ENCODE results near the gene B3GAT2.
A peak's percentile ranks its signal among the peaks of the same experiment; 100 is the strongest.

The B3GAT2 gene

GRCh38 chr6:70894001-70894400 lies 62.9 kb downstream of the B3GAT2 start:
- no peak for DNase-seq

DNA sequence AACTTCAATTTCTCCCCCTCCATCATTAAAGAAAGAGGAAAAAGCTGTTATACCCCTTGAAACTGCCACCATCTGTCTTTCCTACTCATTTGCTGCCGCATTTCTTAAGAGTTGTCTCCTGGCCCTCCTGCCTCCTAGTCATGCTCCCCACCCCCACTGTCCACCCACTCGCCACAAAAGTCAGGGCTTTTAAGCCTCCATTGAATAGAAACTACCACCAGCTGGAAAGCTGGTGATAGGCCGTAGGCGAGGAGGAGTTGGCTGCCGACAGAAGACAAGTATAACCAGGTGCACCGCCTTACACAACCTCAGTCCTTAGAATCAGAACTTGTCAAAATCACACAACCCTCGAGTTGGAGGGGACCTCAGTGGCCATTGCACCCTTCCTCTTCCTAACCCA lies 67.6 kb downstream of the B3GAT2 start:
- no peak for DNase-seq

DNA sequence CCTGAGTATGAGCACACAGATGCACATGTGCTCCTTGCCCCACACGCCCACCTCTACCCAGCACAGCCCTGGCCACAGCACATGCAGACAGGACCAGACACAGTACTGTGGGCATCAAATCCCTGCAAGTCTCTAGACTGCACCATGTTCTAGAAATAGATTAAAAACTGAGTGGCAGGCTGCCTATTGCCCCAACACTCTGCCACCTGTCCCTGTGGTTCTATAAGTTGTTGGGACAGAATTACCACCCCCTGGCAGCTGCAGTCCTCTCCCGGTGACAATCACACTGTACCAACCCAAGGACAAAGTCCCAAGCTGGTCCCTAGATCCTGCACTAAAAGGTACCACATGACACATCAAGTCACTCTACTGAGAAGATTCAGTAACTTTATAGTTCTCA lies 70.2 kb downstream of the B3GAT2 start:
- no peak for DNase-seq

- no peak for DNase-seq
These were observed 70.8 kb downstream of the B3GAT2 start for GRCh38 chr6:70886071-70886470.

GRCh38 chr6:70884074-70884983 lies 72.5 kb downstream of the B3GAT2 start:
- DNase-seq, result peak; percentile 53

DNA sequence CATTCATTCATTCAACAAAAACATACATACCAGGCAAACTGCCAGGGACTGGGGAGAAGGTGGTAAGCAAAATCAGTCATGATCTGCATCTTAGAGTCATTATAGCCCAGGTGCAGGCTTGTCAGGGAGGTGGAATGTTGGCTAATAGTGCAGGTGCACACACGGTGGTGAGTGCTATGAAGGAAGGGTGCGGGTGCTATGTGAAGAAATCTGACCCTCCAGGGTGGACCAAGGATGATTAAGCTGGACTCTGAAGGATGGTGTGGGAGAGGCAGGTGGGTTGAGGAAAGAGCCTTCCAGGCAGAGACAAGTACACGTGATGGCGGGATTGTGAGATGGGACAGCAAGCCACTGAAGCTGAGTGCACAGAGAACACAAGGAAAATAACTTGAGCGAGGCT lies 77.4 kb downstream of the B3GAT2 start:
- no peak for DNase-seq

DNA sequence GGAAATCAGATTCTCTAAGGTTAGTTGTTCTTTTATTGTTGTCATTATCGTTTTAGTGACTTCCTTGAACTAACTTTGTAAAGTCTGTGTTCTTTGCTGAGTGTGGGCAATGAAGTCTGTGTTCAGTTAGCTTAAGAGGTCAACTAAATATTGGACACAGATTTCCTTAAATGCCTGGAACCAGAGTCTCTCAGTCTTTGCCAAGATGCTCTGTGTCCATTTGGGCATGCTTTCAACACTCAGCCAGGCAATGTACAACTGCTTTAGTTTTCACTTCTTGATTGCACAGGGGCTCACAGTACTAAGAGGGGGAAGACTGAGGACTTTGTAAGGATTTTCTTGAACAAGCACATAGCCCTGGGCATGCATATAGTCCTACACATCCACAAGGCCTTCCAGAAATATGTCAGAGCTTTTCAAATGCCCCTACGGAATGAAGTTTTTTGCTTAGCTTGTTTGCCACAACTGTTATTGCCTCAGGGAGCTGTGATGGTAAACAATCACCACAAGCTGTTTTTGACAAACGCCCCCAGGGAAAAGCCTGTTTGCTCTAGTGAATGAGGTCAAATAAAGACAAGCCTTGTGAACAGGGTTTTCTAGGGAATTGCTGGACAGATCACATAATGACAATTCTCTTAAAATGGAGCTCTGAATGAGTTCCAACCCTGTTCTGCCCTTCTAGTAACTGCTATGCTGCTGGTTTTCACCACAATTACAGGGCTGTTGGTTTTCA lies 82.5 kb downstream of the B3GAT2 start:
- DNase-seq, result no peak

DNA sequence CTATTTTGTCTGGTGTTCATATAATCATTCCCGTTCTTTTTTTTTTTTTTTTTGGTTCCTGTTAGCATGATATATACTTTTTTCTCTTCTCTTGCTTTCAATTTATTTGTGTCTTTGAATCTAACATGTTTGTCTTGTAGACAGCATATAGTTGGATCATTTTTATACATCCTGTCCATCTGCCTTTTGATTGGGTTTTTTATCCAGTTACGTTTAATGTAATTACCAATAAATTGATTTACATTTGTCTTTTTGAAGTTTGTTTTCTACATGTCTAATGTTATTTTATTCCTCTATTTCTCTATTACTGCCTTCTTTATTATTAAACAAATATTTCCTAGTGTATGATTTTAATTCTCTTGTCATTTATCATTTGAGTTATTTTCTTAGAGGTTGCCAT lies 84.4 kb downstream of the B3GAT2 start:
- no peak for DNase-seq

DNA sequence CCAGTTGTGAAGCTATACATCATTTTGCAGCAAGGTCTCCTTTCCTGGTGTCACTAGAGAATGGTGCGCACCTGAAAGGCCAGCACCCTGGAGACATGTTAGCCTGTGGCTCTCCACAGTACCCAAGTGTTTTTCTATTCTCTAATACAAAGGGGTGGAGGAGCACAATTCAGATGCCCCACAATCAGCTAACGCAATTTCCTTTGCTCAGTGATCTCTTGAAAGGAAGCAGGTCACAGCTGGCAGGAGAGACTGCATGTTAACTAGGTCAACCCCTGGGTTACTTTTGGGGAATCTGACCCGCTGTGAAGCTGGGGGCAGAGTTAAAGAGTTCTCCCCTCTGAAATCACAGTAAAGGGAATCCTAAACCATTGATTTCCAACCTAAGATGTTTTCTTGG lies 92.5 kb downstream of the B3GAT2 start:
- DNase-seq, result no peak

DNA sequence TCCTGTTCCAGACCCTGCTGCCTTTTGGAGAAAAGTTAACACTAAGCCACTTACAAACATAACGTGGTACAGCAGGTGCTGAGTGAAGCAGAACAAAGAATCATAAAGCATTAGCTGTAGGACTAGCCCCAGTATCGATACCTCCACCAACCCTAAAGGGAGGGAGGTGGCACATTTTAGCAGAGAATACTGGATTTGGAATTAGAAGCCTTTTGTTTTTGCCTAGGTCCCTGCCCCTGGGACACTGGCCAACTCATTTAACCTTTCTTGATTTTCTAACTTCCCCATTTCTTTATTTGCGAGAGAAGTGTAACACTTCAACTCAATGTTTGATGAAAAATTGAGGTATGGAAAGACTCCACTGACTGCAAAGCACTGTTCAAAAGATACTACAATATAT lies 93.5 kb downstream of the B3GAT2 start:
- no peak for DNase-seq

- DNase-seq, result no peak
These were observed 95.9 kb downstream of the B3GAT2 start for GRCh38 chr6:70860920-70861319.

GRCh38 chr6:70860045-70860444 lies 96.8 kb downstream of the B3GAT2 start:
- no peak for DNase-seq

DNA sequence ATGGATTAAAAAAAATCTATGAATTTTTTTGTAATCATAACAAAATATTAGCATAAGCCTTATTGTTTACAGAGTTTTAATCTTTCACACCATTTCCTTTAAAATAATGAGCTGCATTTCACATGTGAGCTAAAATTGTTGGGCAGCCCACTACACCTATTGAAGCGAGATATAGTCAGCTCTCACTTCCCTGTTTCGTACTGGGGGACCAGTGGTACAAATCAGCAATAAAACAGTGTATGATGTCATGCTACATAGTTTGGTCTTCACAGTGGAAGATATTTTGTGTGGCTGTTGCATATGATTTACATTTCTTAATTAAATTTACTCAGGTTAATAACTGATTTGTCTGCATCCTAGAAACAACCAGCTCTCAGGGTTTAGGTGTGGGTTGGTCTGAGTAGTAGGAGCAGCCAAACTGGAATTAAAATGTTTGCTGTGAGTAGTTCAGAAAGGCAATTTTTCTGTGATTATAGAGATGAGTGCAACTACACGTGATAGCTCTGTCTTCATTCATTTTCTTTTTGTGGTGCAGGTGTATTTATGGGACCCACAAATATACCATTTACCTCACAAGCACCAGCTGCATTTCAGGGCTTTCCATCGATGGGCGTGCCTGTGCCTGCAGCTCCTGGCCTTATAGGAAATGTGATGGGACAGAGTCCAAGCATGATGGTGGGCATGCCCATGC lies 99.3 kb downstream of the B3GAT2 start:
- DNase-seq, result no peak

- DNase-seq, result no peak
These were observed 104.1 kb downstream of the B3GAT2 start for GRCh38 chr6:70852667-70853246.

DNA sequence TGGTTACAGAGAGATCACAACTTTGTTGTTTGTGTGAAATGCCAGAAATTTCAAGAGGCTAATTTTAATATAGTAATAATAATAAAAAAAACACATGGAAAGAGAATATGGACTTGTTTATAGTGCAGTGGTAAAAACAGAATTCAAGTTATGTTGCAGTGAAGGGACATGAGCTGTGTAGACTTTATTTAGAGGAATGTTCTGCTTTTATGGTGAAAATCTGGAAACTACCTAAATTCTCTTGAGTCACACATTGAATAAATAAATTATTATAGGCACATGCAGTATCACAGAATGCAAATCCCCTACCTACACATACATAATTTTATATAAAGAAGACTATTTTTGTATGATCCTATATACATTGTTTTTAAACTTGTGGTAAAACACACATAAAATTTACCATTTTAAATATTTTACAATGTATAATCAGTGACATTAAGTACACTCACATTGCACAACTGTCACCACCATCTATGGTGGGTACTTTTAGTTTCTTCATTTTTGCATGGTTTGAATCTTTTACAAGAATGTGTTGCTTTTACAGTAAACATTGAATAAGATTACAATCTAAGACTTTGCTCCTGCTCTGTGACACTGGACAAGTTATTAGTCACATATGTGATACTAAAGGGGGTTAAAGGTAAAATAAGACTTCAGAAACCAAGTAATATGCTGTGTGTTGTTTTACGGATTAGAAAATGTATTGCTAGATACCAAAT lies 107.4 kb downstream of the B3GAT2 start:
- no peak for DNase-seq

DNA sequence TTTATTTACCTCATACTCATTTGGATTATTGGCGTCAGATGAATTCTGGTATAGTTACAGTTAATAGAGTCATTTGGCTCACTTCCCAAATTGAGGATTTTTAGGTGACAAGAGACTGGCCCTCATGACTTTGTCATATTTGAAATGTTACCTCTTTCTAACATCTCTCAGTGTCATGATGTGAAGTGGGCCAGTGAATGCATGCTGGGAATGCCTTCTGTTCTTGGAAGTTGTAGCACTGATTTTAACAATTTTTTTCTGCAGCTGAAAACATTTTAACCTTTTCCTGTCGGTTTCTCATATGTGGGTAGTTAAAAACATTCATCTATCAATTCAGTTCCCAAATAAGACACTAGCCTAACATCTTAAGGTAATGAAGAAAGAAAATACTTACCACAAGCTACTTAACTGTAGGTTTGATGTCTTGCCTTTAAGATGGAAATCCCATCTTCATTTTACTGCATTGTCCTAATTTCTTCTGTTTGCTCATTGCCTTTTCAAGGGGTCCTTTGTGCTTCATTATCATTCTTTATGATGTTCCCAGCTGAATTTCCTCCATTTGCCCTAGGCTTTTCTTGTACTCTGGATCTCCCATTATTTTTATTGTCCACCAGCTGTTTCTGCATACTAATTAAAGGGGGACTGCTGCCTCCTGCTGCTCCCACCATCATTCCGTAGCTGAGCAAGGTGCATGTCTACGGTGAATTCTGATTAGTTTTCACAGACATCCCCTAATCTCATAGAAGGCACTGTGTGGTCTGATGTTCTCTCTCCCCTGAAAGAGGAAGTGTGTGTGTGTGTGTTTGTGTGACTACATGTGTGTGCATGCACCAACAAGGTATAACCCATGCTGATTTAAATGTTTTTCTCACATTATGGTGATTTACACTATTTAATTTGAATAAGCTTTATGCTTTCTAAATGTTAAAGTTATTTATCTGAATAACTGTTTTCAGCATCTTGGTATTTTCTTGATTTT lies 109.5 kb downstream of the B3GAT2 start:
- no peak for DNase-seq

GRCh38 chr6:70846207-70846835 lies 110.5 kb downstream of the B3GAT2 start:
- DNase-seq, result no peak

DNA sequence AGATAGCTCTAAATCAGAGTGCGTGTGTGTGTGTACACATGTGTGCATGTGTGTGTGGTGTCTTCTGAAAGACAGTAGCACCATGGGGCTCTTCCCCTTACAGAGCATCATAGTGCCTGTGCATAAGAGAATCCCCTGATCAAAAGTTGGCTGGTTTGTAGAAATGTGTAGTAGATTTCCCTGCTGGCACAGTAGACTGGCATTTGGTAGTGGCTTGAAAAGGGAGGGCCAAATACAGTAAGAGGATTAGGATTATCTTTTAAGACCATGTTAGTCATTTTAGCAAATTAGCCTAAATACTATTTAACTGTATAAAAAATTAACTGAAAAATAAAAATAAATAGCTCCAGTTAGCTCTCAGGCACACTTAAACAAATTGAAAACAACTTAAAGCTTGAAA lies 112.6 kb downstream of the B3GAT2 start:
- DNase-seq, result no peak

GRCh38 chr6:70843328-70843918 lies 113.4 kb downstream of the B3GAT2 start:
- no peak for DNase-seq

- DNase-seq, result no peak
These were observed 114.3 kb downstream of the B3GAT2 start for GRCh38 chr6:70842541-70842940.

Measured in left hindlimb (tissue), 1 donor.